ENCODE results near the gene WDR7.

The WDR7 gene

DNA sequence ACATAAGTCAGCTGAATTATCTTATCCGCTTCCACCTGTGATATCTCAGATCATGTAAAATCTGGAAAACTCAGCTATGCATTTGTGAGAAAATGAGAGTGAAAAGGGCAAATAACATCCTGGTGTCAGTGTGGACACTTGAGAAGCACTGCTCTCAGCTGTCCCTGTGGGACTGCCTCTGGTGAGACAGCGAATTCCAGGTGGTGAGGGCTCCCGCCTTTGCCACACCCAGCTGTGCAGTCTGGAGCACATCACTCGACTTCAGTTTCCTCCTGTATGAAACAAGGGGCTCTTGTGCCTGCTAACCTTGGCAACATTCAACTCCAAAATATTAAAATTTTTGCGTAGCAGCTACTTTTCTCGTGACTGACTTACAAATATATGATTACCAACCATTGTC is 300.9 kb downstream of the WDR7 start:
- no peak for DNase-seq

- DNase-seq, result no peak
Measured at GRCh38 chr18:56953428-56954198, 302.5 kb downstream of the WDR7 start.

DNA sequence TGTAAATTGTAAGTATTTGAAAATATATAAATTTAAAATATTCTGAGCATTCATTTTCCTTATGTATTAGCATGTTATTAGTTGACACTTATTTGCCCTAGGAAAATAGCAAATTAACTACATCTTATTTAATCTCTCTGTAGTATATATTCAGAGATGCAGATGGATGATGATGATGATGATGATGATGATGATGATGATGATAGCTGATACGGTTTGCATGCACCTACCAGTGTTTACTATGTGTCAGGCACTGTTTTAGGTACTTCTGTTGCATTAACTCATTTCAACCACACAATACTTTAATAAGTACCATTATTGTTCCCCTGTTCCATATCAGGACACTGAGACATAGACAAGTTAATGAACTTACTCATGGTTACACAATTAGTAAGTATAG is 304.3 kb downstream of the WDR7 start:
- DNase-seq, result no peak

- DNase-seq, result no peak
Measured at GRCh38 chr18:56959120-56959519, 308.0 kb downstream of the WDR7 start.

GRCh38 chr18:56962322-56962721 is 311.2 kb downstream of the WDR7 start:
- no peak for DNase-seq

GRCh38 chr18:56967035-56967434 is 315.9 kb downstream of the WDR7 start:
- DNase-seq, result no peak

DNA sequence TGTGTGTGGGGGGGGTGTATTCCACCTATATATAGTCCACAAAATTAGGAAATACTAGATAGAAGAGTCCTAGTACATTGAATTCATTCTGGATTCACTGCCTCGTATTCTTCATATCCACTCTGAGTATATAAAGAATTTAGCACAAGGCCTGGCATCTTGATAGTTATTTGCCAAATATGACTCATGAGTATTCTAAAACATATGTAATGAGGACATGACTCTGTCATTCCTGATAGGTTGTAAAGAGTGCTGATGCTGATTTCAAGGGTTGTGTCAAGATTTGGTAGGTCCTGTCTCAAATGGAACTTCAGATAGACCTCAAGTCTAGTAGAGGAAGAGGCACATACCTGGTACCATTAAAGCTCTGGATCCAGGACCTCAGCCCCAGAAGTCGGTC is 322.3 kb downstream of the WDR7 start:
- DNase-seq, result no peak

DNA sequence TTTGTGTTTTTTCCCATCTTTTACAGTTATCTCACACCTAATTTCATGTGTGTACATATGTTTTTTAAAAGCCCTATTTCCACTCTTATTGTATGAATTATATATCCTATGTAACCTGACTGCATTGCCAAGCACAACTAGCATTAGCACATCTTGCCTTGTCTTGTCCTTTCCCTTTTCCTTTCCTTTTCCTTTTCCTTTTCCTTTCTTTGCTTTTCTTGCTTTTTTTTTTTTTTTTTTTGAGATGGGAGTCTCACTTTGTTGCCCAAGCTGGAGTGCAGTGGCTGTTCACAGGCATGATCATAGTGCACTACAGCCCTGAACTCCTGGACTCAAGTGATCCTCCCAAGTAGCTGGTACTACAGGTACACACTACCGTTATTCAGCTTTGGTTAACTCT is 323.0 kb downstream of the WDR7 start:
- no peak for DNase-seq

DNA sequence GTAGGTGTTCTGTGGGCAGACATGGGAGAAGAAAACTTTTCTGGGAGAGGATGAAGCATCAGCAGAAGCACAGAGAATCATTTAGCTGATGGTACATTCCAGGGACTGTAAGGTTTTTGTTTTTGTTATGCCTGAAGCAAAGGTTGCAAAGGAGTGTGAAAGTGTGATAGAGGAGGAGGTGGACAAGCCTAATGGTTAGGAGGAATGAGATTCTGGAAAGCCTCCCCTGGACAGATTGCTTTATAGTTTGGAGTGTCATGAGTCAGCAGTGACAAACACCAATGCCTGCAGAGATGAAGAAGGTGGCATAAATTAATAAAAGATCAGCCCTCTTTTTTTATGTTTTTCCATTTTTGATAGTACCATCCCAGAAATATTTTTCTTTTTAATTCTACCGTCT is 324.1 kb downstream of the WDR7 start:
- DNase-seq, result no peak

- DNase-seq, result no peak
Measured at GRCh38 chr18:56977309-56977708, 326.1 kb downstream of the WDR7 start.

- DNase-seq, result no peak
Measured at GRCh38 chr18:56977771-56978170, 326.6 kb downstream of the WDR7 start.

- DNase-seq, result no peak
Measured at GRCh38 chr18:56980151-56980550, 329.0 kb downstream of the WDR7 start.

- no peak for DNase-seq
Measured at GRCh38 chr18:56982766-56983165, 331.6 kb downstream of the WDR7 start.

DNA sequence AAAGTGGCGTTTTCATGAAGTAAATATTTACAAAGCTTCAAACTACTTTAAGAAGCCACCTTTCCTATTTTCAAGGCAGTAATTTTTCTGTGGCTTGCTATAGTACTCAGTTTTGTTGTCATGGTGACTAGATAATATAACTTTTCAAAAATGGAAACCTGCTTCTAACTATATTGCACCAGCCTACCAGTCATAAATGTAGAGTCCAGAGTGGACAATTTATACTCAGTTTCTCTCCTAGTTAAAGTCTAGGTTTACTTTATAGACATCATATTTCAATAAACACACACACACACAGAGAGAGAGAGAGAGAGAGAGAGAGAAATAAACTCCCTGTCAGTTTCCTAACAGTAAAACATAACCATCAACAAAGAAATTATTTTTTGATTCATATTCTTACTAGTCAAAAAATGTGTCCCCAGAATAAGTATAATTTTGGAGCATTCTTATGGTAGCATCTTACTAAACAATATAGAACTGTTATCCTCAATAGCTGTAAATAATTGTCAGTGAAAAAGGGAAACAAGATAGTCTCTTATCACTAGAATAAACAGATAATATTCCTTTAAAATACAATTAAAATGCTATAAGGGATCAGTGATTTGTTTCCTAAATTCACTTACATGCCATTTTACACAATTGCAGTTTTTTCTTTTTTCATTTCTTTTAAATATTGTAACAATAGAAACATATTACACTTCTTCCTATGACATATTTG is 332.3 kb downstream of the WDR7 start:
- DNase-seq, result no peak

DNA sequence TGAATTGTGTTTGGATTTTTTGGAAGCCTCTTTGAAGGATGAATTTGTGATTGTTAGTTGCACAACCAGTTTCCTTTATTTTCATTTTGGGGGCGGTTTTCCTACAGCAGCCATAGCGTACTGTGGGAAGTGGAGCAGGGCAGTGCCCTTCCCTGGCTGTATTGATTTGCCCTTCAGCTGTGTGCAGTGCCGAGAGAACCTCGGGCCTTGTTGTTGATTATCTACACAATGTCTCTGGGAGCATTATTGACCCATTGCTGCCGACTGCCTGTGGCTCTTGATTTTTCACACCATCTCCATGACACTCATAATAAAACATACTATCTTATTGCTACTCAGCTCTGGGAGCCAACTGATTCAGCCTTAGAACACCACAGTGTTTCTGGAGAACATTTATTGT is 333.6 kb downstream of the WDR7 start:
- DNase-seq, result no peak

DNA sequence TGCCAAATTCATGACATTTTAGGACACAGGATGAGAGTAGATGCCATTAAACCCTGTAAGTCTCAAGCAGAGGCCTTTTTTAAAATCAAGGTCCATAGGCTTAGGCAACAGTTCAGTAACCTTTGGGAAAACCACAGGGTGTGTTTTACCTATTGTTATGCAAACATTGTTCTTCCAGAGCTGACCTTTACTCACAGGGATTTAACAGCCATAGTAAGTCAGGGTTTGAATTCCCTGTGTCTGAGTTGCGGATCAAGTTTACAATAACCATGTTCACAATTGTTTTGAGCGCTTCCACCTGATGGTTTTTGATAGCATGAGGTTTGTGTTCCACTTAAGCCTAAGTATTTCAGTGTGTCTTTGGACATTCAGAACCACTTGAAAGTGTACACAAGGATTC is 335.7 kb downstream of the WDR7 start:
- no peak for DNase-seq

GRCh38 chr18:56987236-56987635 is 336.1 kb downstream of the WDR7 start:
- no peak for DNase-seq

GRCh38 chr18:56988022-56988421 is 336.9 kb downstream of the WDR7 start:
- DNase-seq, result no peak

DNA sequence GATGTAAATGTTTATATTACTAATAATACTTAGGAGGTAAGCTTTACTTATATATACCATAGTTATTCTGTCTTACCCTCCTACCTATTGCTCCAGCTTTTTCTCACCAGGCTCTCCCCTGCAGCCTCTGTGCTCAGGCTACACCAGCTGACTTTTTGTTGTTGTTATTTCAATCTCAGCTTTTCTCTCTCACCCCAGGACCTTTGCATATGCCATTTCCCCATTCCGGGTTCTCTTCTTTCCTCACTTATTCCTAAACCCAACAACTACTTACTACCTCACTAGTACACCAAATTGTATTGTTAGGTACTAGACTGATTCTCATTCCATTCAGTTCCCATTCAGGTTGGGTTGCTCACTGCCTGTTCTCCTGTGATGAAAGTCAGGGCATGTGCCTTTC is 339.5 kb downstream of the WDR7 start:
- no peak for DNase-seq

DNA sequence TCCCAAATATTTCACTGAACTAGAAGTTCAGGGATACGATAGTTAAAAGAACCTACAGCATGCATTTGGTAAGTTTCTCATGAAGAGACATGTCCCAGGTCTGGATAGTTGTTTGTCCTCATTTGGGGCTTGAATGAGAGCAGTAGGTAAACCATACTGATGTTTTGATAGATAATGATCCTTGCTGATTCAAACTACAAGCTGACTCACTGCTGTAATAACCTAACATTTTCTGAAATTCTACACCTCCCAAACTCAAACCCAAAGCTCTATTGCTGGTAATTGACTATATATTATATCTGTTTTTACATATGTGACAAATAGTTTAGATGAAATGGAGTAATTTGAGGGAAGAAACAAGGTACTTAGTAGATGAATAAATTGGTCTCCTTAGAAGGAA is 341.6 kb downstream of the WDR7 start:
- no peak for DNase-seq

DNA sequence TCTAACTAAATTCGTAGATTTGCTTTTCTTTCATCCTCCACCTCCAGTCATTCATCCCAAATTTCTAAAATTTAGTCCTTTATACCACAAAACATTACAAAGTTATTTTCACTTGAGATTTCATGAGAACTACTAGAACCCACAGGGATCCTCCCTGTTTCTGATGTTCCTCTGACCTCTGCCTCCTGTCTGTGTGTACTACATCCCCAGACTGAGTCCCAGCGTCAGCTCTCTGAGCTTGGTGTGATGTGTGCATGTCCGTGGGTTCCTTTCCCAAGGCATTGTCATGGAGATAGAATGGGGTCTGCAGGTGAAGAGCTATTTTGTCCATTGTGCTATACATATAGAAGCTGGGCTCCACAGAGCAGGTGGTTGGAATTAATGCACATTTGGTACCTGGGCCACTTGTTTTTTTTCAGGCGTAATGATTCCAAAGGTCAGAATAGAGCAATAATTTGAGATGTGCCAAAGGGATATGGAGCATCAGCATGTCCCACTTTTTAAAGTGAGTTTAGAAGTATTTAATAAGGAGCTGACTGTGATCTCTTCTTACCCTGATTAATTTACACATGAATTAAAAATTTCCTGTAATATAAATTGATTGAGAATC is 344.5 kb downstream of the WDR7 start:
- DNase-seq, result no peak

DNA sequence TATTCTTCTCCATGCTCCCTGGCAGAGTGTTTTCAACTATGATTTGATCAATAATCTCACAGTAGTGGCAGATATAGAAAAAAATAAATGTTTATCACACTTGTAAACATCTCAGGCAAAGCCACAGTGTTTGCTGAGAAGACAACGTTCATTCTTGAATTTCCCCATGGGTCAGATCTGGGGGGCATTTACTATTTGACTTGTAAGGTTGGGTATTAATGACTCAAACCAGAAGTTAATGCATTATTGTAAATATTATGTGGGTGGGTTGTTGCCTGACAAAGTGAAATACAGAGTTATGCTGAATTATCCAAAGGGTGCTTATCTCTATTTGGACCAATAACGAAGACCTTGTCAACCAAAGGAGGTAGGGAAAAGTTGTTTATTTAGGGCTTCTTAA is 346.0 kb downstream of the WDR7 start:
- DNase-seq, result no peak

DNA sequence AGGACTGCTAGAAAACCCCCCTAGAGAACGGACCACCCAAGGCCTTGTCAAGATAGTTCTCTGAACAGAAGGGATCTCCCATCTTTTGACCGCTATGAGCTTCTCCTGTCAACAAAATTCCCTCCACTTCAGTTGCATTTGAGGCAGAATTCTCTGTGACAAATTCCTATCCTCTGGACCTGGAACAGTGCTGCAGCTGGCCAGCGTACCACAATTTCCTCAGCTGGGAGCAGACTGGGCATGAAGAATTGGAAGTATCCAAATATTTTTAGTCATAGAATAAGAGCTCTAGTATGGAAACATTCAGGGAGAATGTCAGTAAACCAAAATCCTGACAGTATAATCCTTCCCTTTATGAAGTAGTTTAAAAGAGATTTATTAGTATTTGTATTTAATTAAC is 348.7 kb downstream of the WDR7 start:
- DNase-seq, result no peak

DNA sequence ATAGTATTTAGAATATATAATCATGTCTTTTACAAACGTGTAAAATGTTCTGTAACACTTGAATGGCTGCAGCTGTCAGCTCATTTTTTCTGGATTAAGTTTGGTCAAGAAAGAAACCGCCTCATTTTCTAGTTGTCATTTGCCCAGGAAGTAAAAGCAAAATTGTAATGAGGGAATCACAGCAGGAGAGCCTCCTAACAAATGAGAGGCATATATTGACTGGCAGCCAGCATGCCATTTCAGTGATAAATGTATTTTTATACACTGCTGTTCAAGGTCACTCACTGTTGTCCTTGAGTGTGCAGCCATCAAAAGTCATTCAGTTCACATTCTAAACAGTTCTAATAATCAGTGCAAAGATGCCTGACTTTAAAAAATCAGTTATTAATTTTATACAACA is 351.5 kb downstream of the WDR7 start:
- DNase-seq, result no peak

Measured in activated CD4-positive, alpha-beta T cell treated with anti-CD3 and anti-CD28 coated beads, Interleukin-2, amount 50 U/mL, for 4 hours (primary cell).